ENCODE data around the gene ICAM5.

DNA sequence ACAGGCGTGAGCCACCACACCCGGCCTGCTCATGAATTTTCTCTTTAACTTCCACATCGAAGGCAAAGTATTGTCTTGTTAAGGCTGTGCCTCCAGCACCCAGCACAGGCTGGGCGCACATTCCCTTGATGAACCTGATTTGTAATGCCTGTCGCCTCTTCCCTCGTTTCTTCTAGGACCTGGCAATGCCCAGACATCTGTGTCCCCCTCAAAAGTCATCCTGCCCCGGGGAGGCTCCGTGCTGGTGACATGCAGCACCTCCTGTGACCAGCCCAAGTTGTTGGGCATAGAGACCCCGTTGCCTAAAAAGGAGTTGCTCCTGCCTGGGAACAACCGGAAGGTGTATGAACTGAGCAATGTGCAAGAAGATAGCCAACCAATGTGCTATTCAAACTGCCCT, 15.2 kb upstream of the ICAM5 start:
- TF ChIP-seq CTCF (conservative IDR thresholded peaks at IDR 0.05 in 1 of 2, IDR thresholded peaks at IDR 0.05 in 1 of 2; ENCODE audit: low read depth in 1 of 2, low read length in 2 of 2) (no peak), EZH2 (IDR thresholded peaks at IDR 0.05; ENCODE audit: low read length, missing control alignments) (no peak)
